ENCODE results near the gene TSPAN31. TPM values are rescaled to one million over a fixed set of nuclear protein-coding genes. Genes with fewer than 3 reads are reported as not detected.

TSPAN31 gene
- total and polyA plus RNA-seq, 2 of the 8 experiments (the other 6 are each of a cell fraction or from before 2014, with no cell fraction given): 15.8 to 31.4 TPM

- TF ChIP-seq CHD7 (IDR thresholded peaks at IDR 0.05; ENCODE audit: insufficient replicate concordance, low read length) (no peak), HDAC6 (IDR thresholded peaks at IDR 0.05; ENCODE audit: low read depth, low read length) (no peak), CHD1 (IDR thresholded peaks at IDR 0.05; ENCODE audit: low read depth, low read length) (no peak), TEAD4 (IDR thresholded peaks at IDR 0.05; ENCODE audit: low read depth, low read length) (no peak), TCF12 (IDR thresholded peaks at IDR 0.05; ENCODE audit: low read depth, low read length) (no peak), CBX8 (IDR thresholded peaks at IDR 0.05; ENCODE audit: borderline replicate concordance, low read depth, low read length) (no peak), POU5F1 (IDR thresholded peaks at IDR 0.05; ENCODE audit: low read depth, low read length) (no peak), EZH2 (IDR thresholded peaks at IDR 0.05; ENCODE audit: low read depth, low read length, severe bottlenecking) (no peak), ATF3 (IDR thresholded peaks at IDR 0.05; ENCODE audit: insufficient read depth, low read depth, low read length) (no peak), CEBPB (IDR thresholded peaks at IDR 0.05; ENCODE audit: low read depth, low read length) (no peak)
These were observed 23.0 kb downstream of the TSPAN31 start (continued) for GRCh38 chr12:57767876-57768275.

All from H1 (cell line).